Upper lobe of right lung (tissue), 1 donor: Measurements from ENCODE around the gene P2RX5. TPM values are rescaled to one million over a fixed set of nuclear protein-coding genes. Genes with fewer than 3 reads are reported as not detected.

Source experiments
- ATAC-seq: fragments of 200-7000 bp; cut with Tn5 transposase; one replicate; pipeline ENCODE4 v1.9.1; 2020; ENCODE audit warnings: mild to moderate bottlenecking, moderate library complexity
- DNase-seq: peaks from one replicate; pipeline ENCODE4 v3.0.0-alpha.2; 2020
- H3K27ac ChIP-seq: fragments of 200-600 bp; one replicate; pipeline ENCODE4 v1.8.0; 2022
- H3K27me3 ChIP-seq: fragments of 200-600 bp; one replicate; pipeline ENCODE4 v1.8.0; 2022; ENCODE audit warnings: mild to moderate bottlenecking
- H3K36me3 ChIP-seq: fragments of 200-600 bp; one replicate; pipeline ENCODE4 v1.8.0; 2022
- H3K4me1 ChIP-seq: fragments of 200-600 bp; one replicate; pipeline ENCODE4 v1.8.0; 2022
- H3K4me3 ChIP-seq: fragments of 200-600 bp; one replicate; pipeline ENCODE4 v1.8.0; 2022; ENCODE audit warnings: mild to moderate bottlenecking
- H3K9me3 ChIP-seq: fragments of 200-600 bp; one replicate; pipeline ENCODE4 v1.8.0; 2022
- CTCF ChIP-seq: fragments of 200-600 bp; IDR thresholded peaks from one replicate; pipeline ENCODE4 v1.8.0; 2022; ENCODE audit warnings: antibody characterized with exemption
- intact Hi-C: fragments of 100-400 bp; cut with DNase I; formaldehyde crosslinking; loops from one replicate; pipeline ENCODE4 v1.11.0; 2022
- total RNA-seq: library from RNA; stranded (reverse); fragmentation: NEBNext Ultra II Directional; extraction: Animal tissue kit (Norgen Biotek cat#: 25700); gene quantifications from one replicate; pipeline ENCODE4 v1.2.1, GENCODE V29; 2021
- donor health status: DM: no; HTN: yes; CAD: no; lungs with severe emphysema.

The P2RX5 gene
- total RNA-seq, 1 donor from 2014 or later = 1.6 TPM

DNA sequence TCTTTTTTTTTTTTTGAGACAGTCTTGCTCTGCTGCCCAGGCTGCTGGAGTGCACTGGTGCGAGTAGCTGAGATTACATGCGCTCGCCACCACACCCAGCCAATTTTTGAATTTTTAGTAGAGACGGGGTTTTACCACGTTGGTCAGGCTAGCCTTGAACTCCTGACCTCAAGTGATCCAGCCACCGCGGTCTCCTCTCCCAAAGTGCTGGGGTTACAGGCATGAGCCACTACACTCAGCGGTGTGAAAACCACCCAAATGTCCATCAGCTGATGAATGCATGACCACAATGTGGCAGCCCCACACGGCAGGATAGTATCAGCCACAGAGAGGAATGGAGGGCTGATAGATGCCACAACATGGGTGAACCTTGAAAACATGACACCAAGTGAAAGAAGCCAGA lies 2.1 kb downstream of the P2RX5 start:
- peaks cover 12% of the 10 kb centered on the region for H3K4me1 ChIP-seq
- intact Hi-C loops = no loop called here
- no peaks in the 10 kb centered on the region for H3K36me3 ChIP-seq
- no peak overlapping the region for H3K4me3 ChIP-seq
- no peak for TF ChIP-seq CTCF
- no peak for DNase-seq
- H3K9me3 ChIP-seq = no peaks in the 10 kb centered on the region
- no peak overlapping the region for H3K27ac ChIP-seq
- peaks cover 55% of the 10 kb centered on the region for H3K27me3 ChIP-seq
- ATAC-seq = no peak

DNA sequence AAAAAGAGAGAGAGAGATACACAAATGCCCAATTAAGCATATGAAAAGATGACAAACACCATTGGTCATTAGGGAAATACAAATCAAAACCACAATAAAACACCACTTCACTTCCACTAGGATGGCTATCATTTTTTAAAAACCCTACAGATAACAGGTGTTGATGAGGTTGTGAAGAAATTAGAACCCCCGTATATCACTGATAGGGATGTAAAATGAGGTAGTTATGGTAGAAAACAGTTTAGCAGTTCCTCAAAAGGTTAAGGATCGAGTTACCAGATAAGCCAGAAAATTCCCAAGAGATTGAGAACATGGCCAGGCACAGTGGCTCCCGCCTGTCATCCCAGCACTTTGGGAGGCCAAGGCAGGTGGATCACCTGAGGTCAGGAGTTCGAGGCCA lies 2.8 kb downstream of the P2RX5 start:
- ATAC-seq (no peak), DNase-seq (no peak)
- intact Hi-C loops = no loop called here
- no peak for TF ChIP-seq CTCF
- H3K4me3 ChIP-seq = no peak overlapping the region
- peaks cover 12% of the 10 kb centered on the region for H3K4me1 ChIP-seq
- no peak overlapping the region for H3K27ac ChIP-seq
- no peaks in the 10 kb centered on the region for H3K36me3 ChIP-seq
- H3K9me3 ChIP-seq = no peaks in the 10 kb centered on the region
- H3K27me3 ChIP-seq = peaks cover 55% of the 10 kb centered on the region

DNA sequence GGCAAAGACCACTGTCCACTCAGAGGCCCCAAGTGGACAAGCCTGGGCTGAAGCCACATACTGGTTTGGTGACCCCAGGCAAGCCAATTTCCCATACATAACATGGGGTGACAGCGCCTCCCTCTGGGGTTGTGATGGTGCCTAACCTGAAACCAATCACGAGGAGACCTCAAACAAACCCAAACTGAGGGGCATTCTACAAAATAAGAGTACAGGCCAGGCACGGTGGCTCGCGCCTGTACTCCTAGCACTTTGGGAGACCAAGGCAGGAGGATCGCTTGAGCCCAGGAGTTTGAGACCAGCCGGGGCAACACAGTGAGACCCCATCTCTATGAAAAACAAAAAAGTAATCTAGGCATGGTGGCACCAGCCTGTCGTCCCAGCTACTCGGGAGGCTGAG lies 3.6 kb downstream of the P2RX5 start:
- DNase-seq = no peak
- Histone ChIP-seq H3K36me3 (no peaks in the 10 kb centered on the region), H3K9me3 (no peaks in the 10 kb centered on the region), H3K27ac (no peak overlapping the region), H3K27me3 (peaks cover 51% of the 10 kb centered on the region), H3K4me3 (no peak overlapping the region), H3K4me1 (peaks cover 12% of the 10 kb centered on the region)
- ATAC-seq = no peak
- TF ChIP-seq CTCF = no peak
- intact Hi-C loops = no loop called here

DNA sequence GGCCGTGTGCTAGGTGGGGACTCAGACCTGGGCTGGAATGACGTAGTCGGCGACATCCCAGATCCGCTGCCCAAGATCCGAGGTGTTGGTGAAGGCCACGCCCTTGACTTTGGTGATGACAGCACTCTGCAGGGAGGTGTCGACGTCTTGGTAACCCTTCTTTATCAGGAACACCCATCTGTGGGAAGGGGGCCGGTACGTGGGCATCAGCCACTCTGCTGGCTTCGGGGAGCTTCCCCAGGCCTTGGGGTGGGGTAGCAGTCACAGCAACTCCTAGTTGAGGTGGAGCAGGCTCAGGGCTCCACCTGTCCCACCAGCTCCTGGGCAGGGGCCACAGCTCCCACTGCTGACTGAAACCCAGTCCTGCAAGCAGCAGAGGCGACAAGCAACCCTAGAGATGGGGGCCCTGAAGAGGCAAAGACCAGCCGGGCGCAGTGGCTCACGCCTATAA lies 4.3 kb downstream of the P2RX5 start:
- Histone ChIP-seq H3K36me3 (no peaks in the 10 kb centered on the region), H3K27ac (no peak overlapping the region), H3K27me3 (peaks cover 49% of the 10 kb centered on the region), H3K9me3 (no peaks in the 10 kb centered on the region), H3K4me3 (no peak overlapping the region), H3K4me1 (peaks cover 12% of the 10 kb centered on the region)
- TF ChIP-seq CTCF = no peak
- ATAC-seq = no peak
- intact Hi-C loops = no loop called here
- DNase-seq = no peak

- Histone ChIP-seq H3K27me3 (peaks cover 44% of the 10 kb centered on the region), H3K9me3 (no peaks in the 10 kb centered on the region), H3K4me3 (no peak overlapping the region), H3K27ac (no peak overlapping the region), H3K36me3 (no peaks in the 10 kb centered on the region), H3K4me1 (peaks cover 7% of the 10 kb centered on the region)
- intact Hi-C loops = no loop called here
- DNase-seq = no peak
- ATAC-seq = peak; percentile 8
- TF ChIP-seq CTCF = no peak
Measured at GRCh38 chr17:3690094-3690715, 5.8 kb downstream of the P2RX5 start.
